AG10803 (cell line): ENCODE results near the gene LMAN1L.

Source experiments
- DNase-seq: peaks from one replicate; pipeline ENCODE4 v3.0.0; 2010; ENCODE audit warnings: low read depth
- H3K4me3 ChIP-seq: 2 replicates; pipeline ENCODE4 v1.5.1; 2011; ENCODE audit warnings: mild to moderate bottlenecking, low read length, control low read depth
- TF ChIP-seq, protein P1 (sequence below): conservative IDR thresholded peaks from 2 replicates; pipeline ENCODE4 v1.5.1; 2011; ENCODE audit warnings: mild to moderate bottlenecking, low read length, control low read depth, inconsistent platforms

Gene LMAN1L

GRCh38 chr15:74863239-74864056 is 50.8 kb downstream of the LMAN1L start:
- TF ChIP-seq, protein P1, sequence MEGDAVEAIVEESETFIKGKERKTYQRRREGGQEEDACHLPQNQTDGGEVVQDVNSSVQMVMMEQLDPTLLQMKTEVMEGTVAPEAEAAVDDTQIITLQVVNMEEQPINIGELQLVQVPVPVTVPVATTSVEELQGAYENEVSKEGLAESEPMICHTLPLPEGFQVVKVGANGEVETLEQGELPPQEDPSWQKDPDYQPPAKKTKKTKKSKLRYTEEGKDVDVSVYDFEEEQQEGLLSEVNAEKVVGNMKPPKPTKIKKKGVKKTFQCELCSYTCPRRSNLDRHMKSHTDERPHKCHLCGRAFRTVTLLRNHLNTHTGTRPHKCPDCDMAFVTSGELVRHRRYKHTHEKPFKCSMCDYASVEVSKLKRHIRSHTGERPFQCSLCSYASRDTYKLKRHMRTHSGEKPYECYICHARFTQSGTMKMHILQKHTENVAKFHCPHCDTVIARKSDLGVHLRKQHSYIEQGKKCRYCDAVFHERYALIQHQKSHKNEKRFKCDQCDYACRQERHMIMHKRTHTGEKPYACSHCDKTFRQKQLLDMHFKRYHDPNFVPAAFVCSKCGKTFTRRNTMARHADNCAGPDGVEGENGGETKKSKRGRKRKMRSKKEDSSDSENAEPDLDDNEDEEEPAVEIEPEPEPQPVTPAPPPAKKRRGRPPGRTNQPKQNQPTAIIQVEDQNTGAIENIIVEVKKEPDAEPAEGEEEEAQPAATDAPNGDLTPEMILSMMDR: no peak
- H3K4me3 ChIP-seq: no peak overlapping the region
- peak; percentile 23 for DNase-seq

GRCh38 chr15:74864296-74864695 is 51.7 kb downstream of the LMAN1L start:
- TF ChIP-seq, protein P1: no peak
- DNase-seq: no peak
- no peak overlapping the region for H3K4me3 ChIP-seq

DNA sequence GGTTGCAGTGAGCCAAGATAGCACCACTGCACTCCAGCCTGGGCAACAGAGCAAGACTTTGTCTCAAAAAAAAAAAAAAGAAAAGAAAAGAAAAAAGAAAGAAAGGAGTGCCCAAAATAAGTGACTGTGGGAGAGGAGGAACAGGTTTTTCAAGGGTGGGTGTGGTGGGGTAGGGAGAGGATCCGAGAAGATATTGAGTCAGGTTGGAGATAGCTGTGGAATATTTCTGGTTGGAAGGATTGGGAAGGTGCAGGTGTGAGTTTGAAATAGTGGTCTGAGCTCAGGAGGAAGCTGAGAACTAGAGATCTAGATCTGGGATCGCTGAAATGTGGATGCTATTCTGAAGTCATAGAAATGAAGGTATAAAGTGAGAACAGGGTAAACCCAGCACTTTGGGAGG is 52.7 kb downstream of the LMAN1L start:
- TF ChIP-seq, protein P1: no peak
- no peak overlapping the region for H3K4me3 ChIP-seq
- no peak for DNase-seq

GRCh38 chr15:74866090-74866489 is 53.5 kb downstream of the LMAN1L start:
- DNase-seq: peak; percentile 68
- TF ChIP-seq, protein P1: no peak

GRCh38 chr15:74867466-74868038 is 54.9 kb downstream of the LMAN1L start:
- TF ChIP-seq, protein P1: no peak
- H3K4me3 ChIP-seq: no peak overlapping the region
- no peak for DNase-seq

More at GRCh38 chr15:74866090-74866489, 53.5 kb downstream of the LMAN1L start:
- no peak overlapping the region for H3K4me3 ChIP-seq

DNA sequence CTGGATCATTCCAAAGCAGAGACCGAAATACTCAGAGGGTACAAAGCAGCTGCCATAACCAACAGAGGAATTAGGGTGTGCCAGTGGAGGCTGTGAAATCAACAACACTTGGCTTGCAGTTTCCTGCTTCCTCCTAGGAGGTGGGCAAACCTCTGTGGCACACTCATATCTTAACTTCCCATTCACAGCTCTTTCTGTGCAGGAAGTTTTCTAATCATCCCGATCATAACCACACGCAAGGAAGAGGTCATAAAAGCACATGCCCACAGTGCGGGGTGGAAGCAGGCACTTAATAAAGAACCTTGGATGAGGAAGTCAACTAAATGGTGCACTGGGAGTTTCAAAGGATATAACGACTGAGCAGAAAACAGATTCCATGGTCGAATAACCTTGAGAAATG is 55.4 kb downstream of the LMAN1L start:
- no peak overlapping the region for H3K4me3 ChIP-seq

GRCh38 chr15:74869372-74869725 is 56.7 kb downstream of the LMAN1L start:
- H3K4me3 ChIP-seq: no peak overlapping the region
- TF ChIP-seq, protein P1: no peak
- DNase-seq: no peak

More for the DNA sequence above, 55.4 kb downstream of the LMAN1L start:
- DNase-seq: no peak
- TF ChIP-seq, protein P1: no peak
